ENCODE data around the gene WFIKKN2.

WFIKKN2 gene

GRCh38 chr17:50834429-50835300, 721 bp upstream of the WFIKKN2 start:
- no peak for DNase-seq

- no peak for DNase-seq
Observed at GRCh38 chr17:50836826-50837225, 1.4 kb downstream of the WFIKKN2 start.

GRCh38 chr17:50837286-50837979, 2.0 kb downstream of the WFIKKN2 start:
- DNase-seq, result no peak

- no peak for DNase-seq
Observed at GRCh38 chr17:50837980-50838954, 2.9 kb downstream of the WFIKKN2 start.

GRCh38 chr17:50839591-50840310, 4.4 kb downstream of the WFIKKN2 start:
- DNase-seq, result no peak

- no peak for DNase-seq
Observed at GRCh38 chr17:50840311-50840851, 5.0 kb downstream of the WFIKKN2 start.

GRCh38 chr17:50841277-50841948, 6.0 kb downstream of the WFIKKN2 start:
- no peak for DNase-seq

GRCh38 chr17:50841949-50842354, 6.6 kb downstream of the WFIKKN2 start:
- peak; percentile 75 for DNase-seq

GRCh38 chr17:50842506-50843149, 7.2 kb downstream of the WFIKKN2 start:
- DNase-seq, result no peak

GRCh38 chr17:50843150-50843905, 7.9 kb downstream of the WFIKKN2 start:
- DNase-seq, result no peak

GRCh38 chr17:50844117-50844700, 8.8 kb downstream of the WFIKKN2 start:
- DNase-seq, result no peak

- DNase-seq, result no peak
Observed at GRCh38 chr17:50845240-50846147, 10.1 kb downstream of the WFIKKN2 start.

- no peak for DNase-seq
Observed at GRCh38 chr17:50847566-50847965, 12.2 kb downstream of the WFIKKN2 start.

- no peak for DNase-seq
Observed at GRCh38 chr17:50848039-50848438, 12.7 kb downstream of the WFIKKN2 start.

- no peak for DNase-seq
Observed at GRCh38 chr17:50848711-50849110, 13.3 kb downstream of the WFIKKN2 start.

GRCh38 chr17:50850640-50851039, 15.3 kb downstream of the WFIKKN2 start:
- DNase-seq, result no peak

GRCh38 chr17:50853015-50853615, 17.7 kb downstream of the WFIKKN2 start:
- no peak for DNase-seq

- no peak for DNase-seq
Observed at GRCh38 chr17:50853781-50854180, 18.4 kb downstream of the WFIKKN2 start.
